ENCODE measurements around the gene RFX1. TPM values are rescaled to one million over a fixed set of nuclear protein-coding genes. Genes with fewer than 3 reads are reported as not detected.

The RFX1 gene
- total RNA-seq, 1 experiment from 2014 or later = 20.4 TPM

- Mint-ChIP-seq H3K9me3 (peaks cover 5% of the 10 kb centered on the region; the same call in 1 of the 2 replicates), H3K27me3 (ENCODE audit: low read depth) (no peaks in the 10 kb centered on the region), H3K27ac (no peak overlapping the region; the same call in 1 of the 2 replicates), H3K4me3 (no peak overlapping the region), H3K4me1 (no peaks in the 10 kb centered on the region), H3K36me3 (peaks cover 44% of the 10 kb centered on the region)
- ATAC-seq (no peak), DNase-seq (ENCODE audit: low spot score) (no peak)
- no peak for TF ChIP-seq ZBTB21 (CRISPR knock-in tag; IDR thresholded peaks at IDR 0.05; ENCODE audit: borderline replicate concordance)
- no peak for TF ChIP-seq GTF2I (CRISPR knock-in tag; conservative IDR thresholded peaks at IDR 0.05)
- no peak for TF ChIP-seq PRRX2 (CRISPR knock-in tag; IDR thresholded peaks at IDR 0.05)
- TF ChIP-seq ZNF512 (CRISPR knock-in tag; IDR thresholded peaks at IDR 0.05; ENCODE audit: borderline replicate concordance) = no peak
- no peak for TF ChIP-seq STAT6 (CRISPR knock-in tag; conservative IDR thresholded peaks at IDR 0.05; ENCODE audit: low read depth)
- no peak for TF ChIP-seq USF2 (CRISPR knock-in tag; IDR thresholded peaks at IDR 0.05)
- TF ChIP-seq ZNF281 (CRISPR knock-in tag; IDR thresholded peaks at IDR 0.05) = no peak
- TF ChIP-seq ELF4 (CRISPR knock-in tag; IDR thresholded peaks at IDR 0.05; ENCODE audit: low read depth) = no peak
- TF ChIP-seq FOXJ3 (CRISPR knock-in tag; IDR thresholded peaks at IDR 0.05; ENCODE audit: borderline replicate concordance) = no peak
- no peak for TF ChIP-seq ERG (CRISPR knock-in tag; IDR thresholded peaks at IDR 0.05)
- TF ChIP-seq NFATC4 (CRISPR knock-in tag; IDR thresholded peaks at IDR 0.05) = no peak
- no peak for TF ChIP-seq FOXK1 (CRISPR knock-in tag; IDR thresholded peaks at IDR 0.05)
- TF ChIP-seq CREB1 (CRISPR knock-in tag; IDR thresholded peaks at IDR 0.05) = no peak
- no peak for TF ChIP-seq CTCF (IDR thresholded peaks at IDR 0.05)
- TF ChIP-seq FOXP4 (CRISPR knock-in tag; IDR thresholded peaks at IDR 0.05) = no peak
- no peak for TF ChIP-seq ZNF263 (CRISPR knock-in tag; IDR thresholded peaks at IDR 0.05; ENCODE audit: low read depth)
- POLR2A ChIA-PET = no interaction called here
- CTCF ChIA-PET = no interaction called here
Observed at GRCh38 chr19:13926715-13927114, 79.4 kb downstream of the RFX1 start.
